Activated CD4-positive, alpha-beta T cell treated with anti-CD3 and anti-CD28 coated beads, Interleukin-2, amount 10 ng/mL, durations not matched to agents 24 days and 14 days (primary cell): ENCODE data around the gene SLC4A7. TPM values are rescaled to one million over a fixed set of nuclear protein-coding genes. Genes with fewer than 3 reads are reported as not detected.
"Not testable (repeated sequence)": the region's sequence is repeated elsewhere in the genome, so short reads cannot be mapped to it uniquely, and the experiment has no call there.

Experiments used
- DNase-seq: peaks from one replicate; pipeline ENCODE4 v3.0.0; 2022
- H3K27ac Mint-ChIP-seq: one replicate; pipeline ENCODE4 v1.8.0; 2022; ENCODE audit warnings: mild to moderate bottlenecking, mixed read lengths
- H3K27me3 Mint-ChIP-seq: one replicate; pipeline ENCODE4 v1.8.0; 2022; ENCODE audit warnings: mixed read lengths
- H3K36me3 Mint-ChIP-seq: one replicate; pipeline ENCODE4 v1.8.0; 2022; ENCODE audit warnings: low read depth, mild to moderate bottlenecking, mixed read lengths
- H3K4me1 Mint-ChIP-seq: one replicate; pipeline ENCODE4 v1.8.0; 2021; ENCODE audit warnings: mixed read lengths
- H3K4me3 Mint-ChIP-seq: one replicate; pipeline ENCODE4 v1.8.0; 2022; ENCODE audit warnings: mild to moderate bottlenecking, moderate library complexity, mixed read lengths
- H3K9me3 Mint-ChIP-seq: one replicate; pipeline ENCODE4 v1.8.0; 2021; ENCODE audit warnings: mixed read lengths
- intact Hi-C: fragments of 100-400 bp; cut with micrococcal nuclease; formaldehyde crosslinking; loops from one replicate; pipeline ENCODE4 v1.15.1; 2023
- total RNA-seq: library from RNA; stranded (reverse); gene quantifications from 2 replicates; pipeline ENCODE4 v1.2.3, GENCODE V29; 2022

SLC4A7 gene
- total RNA-seq, 1 donor from 2014 or later, result 69.0 TPM

GRCh38 chr3:27354588-27355203, 129.5 kb downstream of the SLC4A7 start:
- Mint-ChIP-seq H3K36me3 (no peaks in the 10 kb centered on the region), H3K4me3 (no peak overlapping the region), H3K27ac (no peak overlapping the region), H3K27me3 (peaks cover 12% of the 10 kb centered on the region), H3K4me1 (peaks cover 12% of the 10 kb centered on the region), H3K9me3 (no peaks in the 10 kb centered on the region)
- no peak for DNase-seq
- intact Hi-C loops, result loop anchor here (5.0 kb wide), 1 partner anchor 238 kb away; no protein-coding TSS in a partner anchor

DNA sequence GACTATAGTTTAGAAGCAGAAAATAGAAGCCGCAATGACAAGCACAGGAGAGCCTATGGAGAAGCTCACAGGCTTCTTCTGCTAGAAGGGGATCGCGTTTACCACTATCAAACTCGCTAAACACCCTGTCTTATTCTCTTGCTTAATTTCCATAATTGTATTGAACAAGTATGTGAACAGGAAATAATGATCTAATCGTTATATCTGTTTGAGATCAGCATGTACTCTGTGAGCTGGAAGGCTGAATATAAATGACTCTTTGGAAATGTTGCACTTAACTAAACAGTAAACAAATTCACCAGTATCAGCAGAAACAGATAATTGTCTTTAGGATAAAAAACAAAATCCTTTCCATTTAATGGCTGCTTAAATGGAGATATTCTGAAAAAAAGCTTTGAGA, 130.0 kb downstream of the SLC4A7 start:
- Mint-ChIP-seq H3K9me3 (no peaks in the 10 kb centered on the region), H3K27me3 (peaks cover 12% of the 10 kb centered on the region), H3K27ac (no peak overlapping the region), H3K4me3 (no peak overlapping the region), H3K4me1 (peaks cover 8% of the 10 kb centered on the region), H3K36me3 (no peaks in the 10 kb centered on the region)
- no peak for DNase-seq
- intact Hi-C loops, result no loop called here

DNA sequence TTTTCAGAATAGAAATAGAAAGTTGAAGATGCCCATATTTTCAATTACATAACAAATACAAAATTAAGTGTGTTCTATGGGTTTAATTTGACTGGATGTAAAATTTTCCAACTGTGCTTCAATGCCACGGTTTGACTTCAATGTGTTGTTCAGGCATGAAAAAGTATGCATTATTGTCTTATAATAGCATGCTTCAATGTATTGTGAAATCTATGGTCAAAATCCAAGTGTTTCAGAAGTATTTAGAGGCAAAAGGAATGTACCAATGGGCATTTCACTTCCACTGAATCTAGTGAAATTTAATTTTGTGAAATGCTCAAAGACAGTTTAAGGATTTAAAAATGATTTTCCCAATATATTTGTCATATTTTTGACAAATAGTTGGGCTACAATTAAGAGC, 131.0 kb downstream of the SLC4A7 start:
- Mint-ChIP-seq H3K27ac (no peak overlapping the region), H3K27me3 (peaks cover 12% of the 10 kb centered on the region), H3K9me3 (no peaks in the 10 kb centered on the region), H3K36me3 (no peaks in the 10 kb centered on the region), H3K4me3 (no peak overlapping the region), H3K4me1 (peaks cover 3% of the 10 kb centered on the region)
- DNase-seq, result no peak
- intact Hi-C loops, result no loop called here

DNA sequence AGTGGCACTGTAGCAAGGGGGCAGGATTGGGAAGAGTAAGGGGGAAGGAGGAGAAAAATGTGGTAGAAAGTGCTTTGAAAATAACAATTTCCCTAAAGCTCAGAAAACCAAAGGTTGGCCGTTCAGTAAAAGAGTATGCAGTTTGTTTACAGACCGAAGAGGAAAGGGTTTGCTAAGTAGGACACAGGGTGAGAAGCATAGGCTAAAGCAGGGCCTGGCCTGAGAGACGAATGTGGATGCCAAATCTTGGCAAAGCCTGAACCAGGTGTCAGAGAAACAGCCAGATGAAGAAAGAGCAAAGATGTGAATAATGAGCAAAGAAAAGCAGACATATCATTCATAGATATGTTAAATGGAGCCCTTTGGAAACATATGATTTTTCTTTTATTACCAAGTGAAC, 132.1 kb downstream of the SLC4A7 start:
- H3K27me3 Mint-ChIP-seq, result peaks cover 12% of the 10 kb centered on the region
- no peaks in the 10 kb centered on the region for H3K9me3 Mint-ChIP-seq
- H3K4me1 Mint-ChIP-seq, result no peaks in the 10 kb centered on the region
- H3K27ac Mint-ChIP-seq, result no peak overlapping the region
- intact Hi-C loops, result no loop called here
- H3K4me3 Mint-ChIP-seq, result no peak overlapping the region
- DNase-seq, result no peak
- no peaks in the 10 kb centered on the region for H3K36me3 Mint-ChIP-seq

GRCh38 chr3:27349832-27350231, 134.4 kb downstream of the SLC4A7 start:
- no peaks in the 10 kb centered on the region for H3K36me3 Mint-ChIP-seq
- H3K9me3 Mint-ChIP-seq, result no peaks in the 10 kb centered on the region
- intact Hi-C loops, result no loop called here
- peaks cover 3% of the 10 kb centered on the region for H3K27me3 Mint-ChIP-seq
- no peak overlapping the region for H3K4me3 Mint-ChIP-seq
- H3K4me1 Mint-ChIP-seq, result peaks cover 2% of the 10 kb centered on the region
- no peak for DNase-seq
- no peak overlapping the region for H3K27ac Mint-ChIP-seq

GRCh38 chr3:27345959-27346865, 138.0 kb downstream of the SLC4A7 start:
- Mint-ChIP-seq H3K27ac (no peak overlapping the region), H3K4me1 (peaks cover 2% of the 10 kb centered on the region), H3K9me3 (no peaks in the 10 kb centered on the region), H3K27me3 (peaks cover 6% of the 10 kb centered on the region), H3K4me3 (no peak overlapping the region), H3K36me3 (no peaks in the 10 kb centered on the region)
- intact Hi-C loops, result no loop called here
- DNase-seq, result no peak

- no peaks in the 10 kb centered on the region for H3K9me3 Mint-ChIP-seq
- H3K4me3 Mint-ChIP-seq, result no peak overlapping the region
- peak; percentile 57 for DNase-seq
- H3K4me1 Mint-ChIP-seq, result peaks cover 2% of the 10 kb centered on the region
- no peaks in the 10 kb centered on the region for H3K36me3 Mint-ChIP-seq
- H3K27ac Mint-ChIP-seq, result no peak overlapping the region
- intact Hi-C loops, result no loop called here
- H3K27me3 Mint-ChIP-seq, result peaks cover 6% of the 10 kb centered on the region
Observed at GRCh38 chr3:27345493-27345892, 138.7 kb downstream of the SLC4A7 start.

GRCh38 chr3:27345045-27345444, 139.1 kb downstream of the SLC4A7 start:
- intact Hi-C loops, result no loop called here
- Mint-ChIP-seq H3K27me3 (peaks cover 6% of the 10 kb centered on the region), H3K9me3 (no peaks in the 10 kb centered on the region), H3K36me3 (no peaks in the 10 kb centered on the region), H3K4me3 (no peak overlapping the region), H3K4me1 (peaks cover 2% of the 10 kb centered on the region), H3K27ac (no peak overlapping the region)
- no peak for DNase-seq

- H3K4me3 Mint-ChIP-seq, result no peak overlapping the region
- no peak overlapping the region for H3K27ac Mint-ChIP-seq
- peaks cover 2% of the 10 kb centered on the region for H3K4me1 Mint-ChIP-seq
- intact Hi-C loops, result no loop called here
- H3K27me3 Mint-ChIP-seq, result peaks cover 6% of the 10 kb centered on the region
- no peak for DNase-seq
- no peaks in the 10 kb centered on the region for H3K9me3 Mint-ChIP-seq
- no peaks in the 10 kb centered on the region for H3K36me3 Mint-ChIP-seq
Observed at GRCh38 chr3:27344192-27344591, 140.0 kb downstream of the SLC4A7 start.

DNA sequence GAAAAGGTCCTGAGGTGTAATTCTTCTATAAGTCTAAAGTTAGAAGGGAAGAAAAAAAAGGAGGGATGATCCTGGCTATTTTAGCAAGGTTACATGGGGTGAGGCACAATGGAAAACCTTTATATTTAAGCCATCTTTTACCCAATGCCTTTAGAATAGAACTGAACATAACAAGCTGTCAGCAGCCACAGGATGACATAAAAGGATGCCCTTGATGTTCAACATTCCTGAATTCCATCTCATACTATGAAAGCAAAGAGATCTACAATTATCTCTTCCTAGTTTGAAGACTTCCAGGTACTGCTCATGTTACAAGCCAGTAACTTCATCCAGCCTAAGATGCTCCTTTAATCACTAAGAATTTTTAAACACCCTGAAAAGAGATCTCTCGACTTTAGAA, 141.9 kb downstream of the SLC4A7 start:
- H3K9me3 Mint-ChIP-seq, result no peaks in the 10 kb centered on the region
- peaks cover 6% of the 10 kb centered on the region for H3K27me3 Mint-ChIP-seq
- no peak overlapping the region for H3K27ac Mint-ChIP-seq
- intact Hi-C loops, result no loop called here
- H3K4me3 Mint-ChIP-seq, result no peak overlapping the region
- peaks cover 2% of the 10 kb centered on the region for H3K4me1 Mint-ChIP-seq
- H3K36me3 Mint-ChIP-seq, result no peaks in the 10 kb centered on the region
- no peak for DNase-seq

DNA sequence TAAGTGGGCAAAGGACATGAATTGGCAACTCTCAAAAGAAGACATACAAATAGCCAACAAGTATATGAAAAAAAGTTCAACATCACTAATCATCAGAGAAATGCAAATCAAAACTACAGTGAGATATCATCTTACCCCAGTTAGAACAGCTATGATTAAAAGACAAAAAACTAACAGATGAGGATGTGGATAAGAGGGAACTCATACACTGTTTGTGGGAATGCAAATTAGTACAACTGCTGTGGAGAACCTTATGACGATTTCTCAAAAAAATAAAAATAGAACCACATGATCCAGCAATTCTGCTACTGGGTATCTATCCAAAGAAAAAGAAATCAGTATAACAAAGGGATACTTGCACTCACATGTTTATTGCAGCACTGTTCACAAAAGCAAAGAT, 143.7 kb downstream of the SLC4A7 start:
- H3K4me3 Mint-ChIP-seq, result no peak overlapping the region
- intact Hi-C loops, result no loop called here
- H3K27me3 Mint-ChIP-seq, result peaks cover 11% of the 10 kb centered on the region
- no peak overlapping the region for H3K27ac Mint-ChIP-seq
- no peak for DNase-seq
- no peaks in the 10 kb centered on the region for H3K36me3 Mint-ChIP-seq
- H3K9me3 Mint-ChIP-seq, result no peaks in the 10 kb centered on the region
- H3K4me1 Mint-ChIP-seq, result peaks cover 1% of the 10 kb centered on the region

DNA sequence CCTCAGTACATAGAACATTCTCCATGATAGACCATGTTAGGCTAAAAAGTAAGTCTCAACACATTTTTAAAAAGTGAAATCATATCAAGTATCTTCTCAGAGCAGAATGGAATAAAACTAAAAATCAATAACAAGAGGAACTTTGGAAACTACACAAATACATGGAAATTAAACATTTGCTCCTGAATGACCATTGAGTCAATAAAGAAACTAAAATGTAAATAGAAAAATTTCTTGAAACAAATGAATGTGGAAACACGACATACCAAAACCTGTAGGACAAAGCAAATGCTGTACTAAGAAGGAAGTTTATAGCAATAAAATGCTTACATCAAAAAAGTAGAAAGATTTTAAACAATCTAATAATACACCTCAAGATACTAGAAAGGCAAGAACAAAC, 148.6 kb downstream of the SLC4A7 start:
- Mint-ChIP-seq H3K4me3 (no peak overlapping the region), H3K36me3 (no peaks in the 10 kb centered on the region), H3K27me3 (peaks cover 7% of the 10 kb centered on the region), H3K27ac (no peak overlapping the region), H3K4me1 (no peaks in the 10 kb centered on the region), H3K9me3 (peaks cover 7% of the 10 kb centered on the region)
- intact Hi-C loops, result no loop called here
- no peak for DNase-seq

DNA sequence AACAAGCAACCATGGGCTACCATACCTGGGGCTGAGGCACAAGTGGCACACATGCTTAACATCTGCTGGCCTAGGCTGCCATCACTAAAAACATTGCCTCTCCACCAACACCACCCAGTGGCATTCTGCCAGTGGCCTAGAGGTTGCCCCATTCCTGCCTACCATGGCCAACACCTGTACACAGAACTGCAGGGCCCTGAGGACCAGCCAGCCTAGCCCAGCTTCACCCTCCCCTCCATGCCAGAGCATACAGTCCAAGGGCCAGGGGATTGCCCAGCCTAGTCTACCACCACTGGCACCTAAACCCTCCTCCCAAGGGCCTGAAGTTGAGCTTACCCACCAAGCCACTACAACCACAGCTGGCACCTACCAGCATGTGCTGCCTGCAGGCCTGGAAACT, 150.3 kb downstream of the SLC4A7 start:
- no peaks in the 10 kb centered on the region for H3K4me1 Mint-ChIP-seq
- intact Hi-C loops, result no loop called here

GRCh38 chr3:27328982-27329762, 155.0 kb downstream of the SLC4A7 start:
- H3K4me3 Mint-ChIP-seq, DNase-seq, H3K9me3 Mint-ChIP-seq, H3K27ac Mint-ChIP-seq, H3K4me1 Mint-ChIP-seq, H3K36me3 Mint-ChIP-seq, H3K27me3 Mint-ChIP-seq, intact Hi-C loops: not testable (repeated sequence)

More for the DNA sequence above, 150.3 kb downstream of the SLC4A7 start:
- Mint-ChIP-seq H3K36me3 (no peaks in the 10 kb centered on the region), H3K27me3 (peaks cover 7% of the 10 kb centered on the region), H3K9me3 (peaks cover 7% of the 10 kb centered on the region), H3K27ac (no peak overlapping the region), H3K4me3 (no peak overlapping the region)
- DNase-seq, result no peak
